H1 (cell line): ENCODE results near the gene JPH2. TPM values are rescaled to one million over a fixed set of nuclear protein-coding genes. Genes with fewer than 3 reads are reported as not detected.

Experiments
- CHD1 ChIP-seq: IDR thresholded peaks from 2 replicates; pipeline ENCODE4 v1.6.1; 2012; ENCODE audit warnings: low read depth, low read length, improper control_type of control experiment
- CHD2 ChIP-seq: IDR thresholded peaks from 2 replicates; pipeline ENCODE4 v1.6.1; 2012; ENCODE audit warnings: low read length, improper control_type of control experiment
- POLR2A ChIP-seq, 2 experiments: IDR thresholded peaks; 1 replicate in 1 of 2; 2 replicates in 1 of 2; pipeline ENCODE4 v1.6.1; 2011; ENCODE audit warnings: low read depth in 2 of 2, low read length in 2 of 2, mild to moderate bottlenecking in 2 of 2; ENCODE audit errors: control extremely low read depth in 1 of 2
- RXRA ChIP-seq: IDR thresholded peaks from 2 replicates; pipeline ENCODE4 v1.6.1; 2011; ENCODE audit warnings: low read depth, mild to moderate bottlenecking, low read length, moderate library complexity; ENCODE audit not compliant: insufficient read depth
- TCF12 ChIP-seq: IDR thresholded peaks from 2 replicates; pipeline ENCODE4 v1.6.1; 2011; ENCODE audit warnings: low read depth, mild to moderate bottlenecking, low read length
- polyA plus RNA-seq, 7 experiments: library from polyadenylated mRNA; depleted of rRNA in 3 of 7; stranded (reverse) in 5 of 7; unstranded in 2 of 7; fragments of >200 nt in 5 of 7; fragments of 200-250 nt in 2 of 7; gene quantifications; 1 replicate in 5 of 7; 2 replicates in 1 of 7; 4 replicates in 1 of 7; pipeline versions ENCODE4 v1.2.1 to v1.2.3, GENCODE V29; 2011 to 2013; ENCODE audit warnings: missing spikeins in 2 of 7, mixed read lengths in 2 of 7
- total RNA-seq: library from RNA; stranded (reverse); fragmentation: NEBNext Ultra II Directional; extraction: Animal tissue kit (Norgen Biotek cat#: 25700); gene quantifications from 2 replicates; pipeline ENCODE4 v1.2.1, GENCODE V29; 2021

The JPH2 gene
- total and polyA plus RNA-seq, 2 of the 8 experiments (the other 6 are each of a cell fraction or from before 2014, with no cell fraction given): 0.59 to 1.3 TPM

DNA sequence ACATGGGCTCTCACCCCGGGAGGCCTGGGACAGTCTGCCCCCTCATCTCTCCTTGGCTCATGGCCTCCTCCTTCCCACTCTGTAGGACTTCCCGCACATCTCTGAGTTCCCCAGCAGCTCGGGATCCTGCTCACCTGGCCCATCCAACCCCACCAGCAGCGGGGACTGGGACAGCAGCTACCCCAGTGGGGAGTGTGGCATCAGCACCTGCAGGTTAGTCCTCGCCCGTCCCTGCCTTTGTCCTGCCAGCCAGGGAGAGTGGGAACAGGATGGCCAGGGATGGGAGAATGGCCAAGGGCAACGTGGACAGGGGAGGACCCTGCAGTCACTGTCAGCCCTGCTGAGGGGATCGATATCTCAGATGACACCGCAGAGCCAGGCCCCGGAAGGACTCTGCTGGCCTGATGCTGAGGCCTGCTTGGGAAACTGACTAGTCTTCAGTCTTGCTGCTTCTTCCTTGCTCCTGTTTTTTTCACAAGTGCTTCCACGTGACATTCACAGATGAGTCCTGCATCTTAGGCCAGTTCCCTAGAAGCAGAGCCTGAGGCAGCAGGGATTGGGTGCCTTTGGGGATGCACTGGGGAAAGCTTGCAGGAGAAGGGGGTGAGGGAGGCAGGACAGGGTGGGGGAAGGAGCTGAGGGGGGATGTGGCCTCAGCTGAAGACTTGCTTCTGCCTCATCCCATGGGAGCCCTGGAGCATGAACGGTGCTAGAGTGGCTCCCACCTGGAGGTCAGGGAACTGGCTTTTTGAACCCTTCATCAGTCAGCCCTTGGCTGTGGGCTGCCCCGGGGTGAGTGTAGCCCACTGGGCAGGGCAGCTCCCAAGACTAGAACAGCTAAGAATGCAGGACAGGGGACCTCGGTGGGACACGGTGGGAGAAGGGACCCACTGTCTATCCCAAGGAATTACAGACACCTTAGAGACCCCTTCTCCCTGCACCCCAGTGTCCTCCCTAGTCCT lies 120.1 kb downstream of the JPH2 start (continued):
- no peak for TF ChIP-seq TCF12
- no peak for TF ChIP-seq CHD1
- no peak for TF ChIP-seq CHD2
- TF ChIP-seq POLR2A (IDR thresholded peaks at IDR 0.05; ENCODE audit: control extremely low read depth in 1 of 2, low read depth in 2 of 2, low read length in 2 of 2): no peak
- TF ChIP-seq RXRA: no peak
- TF ChIP-seq, all 59 proteins: peak for 0
